Embryonic facial prominence (tissue), 1 donor: ENCODE measurements around the gene BAX.
A peak's percentile ranks its signal among the peaks of the same experiment; 100 is the strongest.

Experiments
- DNase-seq: peaks from one replicate; pipeline ENCODE4 v3.0.0-alpha.2; 2016; ENCODE audit errors: extremely low spot score

The BAX gene

GRCh38 chr19:48962029-48962848, 7.6 kb downstream of the BAX start:
- DNase-seq, result no peak

GRCh38 chr19:48962849-48963165, 8.1 kb downstream of the BAX start:
- no peak for DNase-seq

- no peak for DNase-seq
Measured at GRCh38 chr19:48963371-48964204, 8.9 kb downstream of the BAX start.

DNA sequence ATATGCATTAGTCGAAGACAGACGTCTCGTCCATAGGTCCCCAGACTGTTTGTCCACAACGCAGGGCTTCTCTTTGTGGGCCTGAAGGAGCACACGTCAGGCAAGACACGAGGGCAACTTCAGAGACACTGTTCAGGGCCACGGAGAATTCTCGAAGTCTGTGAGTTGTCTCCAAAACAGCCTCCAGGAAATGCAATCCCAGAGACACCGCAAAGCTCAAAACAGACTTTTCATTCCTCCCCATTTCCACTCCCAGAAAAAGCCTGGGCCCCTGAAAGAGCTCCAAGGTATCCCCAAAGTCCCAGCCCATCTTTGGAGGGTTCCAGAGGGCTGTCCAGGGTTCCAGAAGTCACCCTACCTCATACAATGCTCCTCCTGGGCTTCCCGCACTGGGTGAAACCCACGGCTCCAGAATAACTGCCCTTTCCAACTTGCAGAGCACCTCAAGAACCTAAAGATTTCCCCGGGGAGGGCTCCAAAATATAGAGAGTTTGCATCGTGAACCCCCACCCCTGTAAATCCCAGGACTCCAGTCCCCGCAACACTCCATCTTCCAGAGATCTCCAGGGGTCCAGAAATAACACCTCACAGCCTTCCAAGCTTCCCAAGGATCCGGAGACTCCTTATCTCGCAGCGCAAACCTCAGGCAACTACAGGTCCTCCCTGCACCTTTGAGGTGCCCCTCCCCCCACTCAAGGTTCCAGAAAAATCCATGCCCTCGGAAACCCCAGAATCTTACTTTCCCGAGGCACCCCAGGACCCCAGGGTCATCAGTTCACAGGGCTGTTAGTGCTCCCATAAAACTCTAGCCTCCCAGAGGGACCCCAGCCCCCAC, 9.7 kb downstream of the BAX start:
- no peak for DNase-seq

- DNase-seq, result peak; percentile 79
Measured at GRCh38 chr19:48965040-48965805, 10.5 kb downstream of the BAX start, which contains the start of gene FTL. Gene FTL, plus strand, starts transcription at chr19:48965309. Its CDS starts 199 bp downstream, at chr19:48965508.

GRCh38 chr19:48965806-48966540, 11.3 kb downstream of the BAX start:
- DNase-seq, result peak; percentile 80

DNA sequence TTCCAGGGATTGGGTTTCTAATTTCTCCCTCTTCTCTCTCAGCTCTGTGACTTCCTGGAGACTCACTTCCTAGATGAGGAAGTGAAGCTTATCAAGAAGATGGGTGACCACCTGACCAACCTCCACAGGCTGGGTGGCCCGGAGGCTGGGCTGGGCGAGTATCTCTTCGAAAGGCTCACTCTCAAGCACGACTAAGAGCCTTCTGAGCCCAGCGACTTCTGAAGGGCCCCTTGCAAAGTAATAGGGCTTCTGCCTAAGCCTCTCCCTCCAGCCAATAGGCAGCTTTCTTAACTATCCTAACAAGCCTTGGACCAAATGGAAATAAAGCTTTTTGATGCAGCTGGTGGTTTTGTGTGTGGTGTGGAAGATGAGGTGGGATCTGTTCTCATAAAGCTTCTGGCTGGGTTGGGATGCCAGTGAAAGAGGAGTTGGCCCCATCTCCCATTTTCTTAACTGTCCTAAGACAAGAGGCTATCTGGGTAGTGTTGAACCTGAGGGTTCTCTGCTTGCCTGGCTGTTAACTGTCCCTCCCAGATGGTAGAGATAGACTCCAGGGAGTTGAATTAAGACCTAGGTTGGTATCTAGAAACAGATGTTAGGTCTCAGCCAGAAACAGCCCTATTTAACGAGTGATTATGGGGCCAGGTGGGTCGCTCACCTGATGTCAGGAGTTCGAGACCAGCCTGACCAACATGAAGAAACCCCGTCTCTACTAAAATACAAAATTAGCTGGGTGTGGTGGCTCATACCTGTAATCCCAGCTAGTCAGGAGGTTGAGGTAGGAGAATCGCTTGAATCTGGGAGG, 12.1 kb downstream of the BAX start:
- DNase-seq, result no peak

DNA sequence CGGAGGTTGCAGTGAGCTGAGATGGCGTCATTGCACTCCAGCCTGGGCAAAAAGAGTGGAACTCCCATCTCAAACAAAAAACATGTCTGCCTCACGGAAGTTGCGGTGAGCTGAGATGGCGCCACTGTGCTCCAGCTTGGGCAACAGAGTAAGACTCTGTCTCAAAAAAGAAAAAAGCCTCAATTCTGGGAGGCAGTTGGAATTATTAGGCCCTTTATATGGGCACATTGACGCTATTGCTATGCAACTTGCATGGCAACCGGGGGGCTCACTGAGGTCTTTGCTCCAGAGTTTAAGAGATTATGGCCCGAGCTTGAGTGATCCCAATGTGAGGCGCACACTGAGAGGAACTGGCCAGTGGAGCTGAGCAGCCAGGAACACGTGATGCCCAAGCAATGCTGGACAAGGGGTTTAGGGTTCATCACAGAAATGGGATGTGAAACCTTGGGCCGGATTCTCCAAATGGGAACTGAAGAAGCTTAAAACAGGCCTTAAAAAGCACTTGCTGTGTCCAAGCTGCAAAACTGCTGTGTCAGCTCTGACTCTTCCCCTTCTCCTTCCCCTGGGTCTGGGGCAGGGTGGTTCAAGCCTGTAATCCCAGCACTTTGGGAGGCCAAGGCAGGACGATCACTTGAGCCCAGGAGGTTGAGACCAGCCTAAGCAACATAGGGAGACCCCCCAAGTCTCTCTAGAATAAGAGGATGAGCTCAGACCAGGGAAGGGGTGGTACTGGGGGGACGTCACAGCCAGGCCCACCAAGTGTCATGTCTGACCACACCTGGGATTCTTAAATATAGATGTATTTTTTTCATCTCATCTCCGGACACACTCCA, 12.9 kb downstream of the BAX start:
- no peak for DNase-seq

- no peak for DNase-seq
Measured at GRCh38 chr19:48968179-48968661, 13.5 kb downstream of the BAX start.

DNA sequence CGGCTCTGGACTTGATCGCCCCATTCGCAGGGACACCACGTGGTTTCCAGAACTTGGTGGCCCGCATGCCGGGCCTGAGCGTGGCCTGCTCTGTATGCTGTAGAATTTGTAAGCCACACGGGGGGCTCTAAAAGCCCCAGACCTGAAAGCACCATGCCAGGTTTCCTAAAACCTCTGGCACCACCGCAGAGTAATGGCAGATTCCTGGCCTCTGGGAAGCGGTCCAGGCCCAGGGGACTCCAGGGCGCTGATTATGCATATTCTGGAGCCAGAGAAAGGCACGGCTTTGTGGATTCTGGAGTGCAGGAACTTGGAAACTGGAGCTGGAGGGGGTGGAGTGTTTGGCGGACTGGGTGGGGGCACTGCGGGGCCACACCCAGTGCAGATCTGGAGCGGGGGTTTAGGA, 14.1 kb downstream of the BAX start:
- no peak for DNase-seq

- DNase-seq, result no peak
Measured at GRCh38 chr19:48969276-48970138, 14.8 kb downstream of the BAX start.

DNA sequence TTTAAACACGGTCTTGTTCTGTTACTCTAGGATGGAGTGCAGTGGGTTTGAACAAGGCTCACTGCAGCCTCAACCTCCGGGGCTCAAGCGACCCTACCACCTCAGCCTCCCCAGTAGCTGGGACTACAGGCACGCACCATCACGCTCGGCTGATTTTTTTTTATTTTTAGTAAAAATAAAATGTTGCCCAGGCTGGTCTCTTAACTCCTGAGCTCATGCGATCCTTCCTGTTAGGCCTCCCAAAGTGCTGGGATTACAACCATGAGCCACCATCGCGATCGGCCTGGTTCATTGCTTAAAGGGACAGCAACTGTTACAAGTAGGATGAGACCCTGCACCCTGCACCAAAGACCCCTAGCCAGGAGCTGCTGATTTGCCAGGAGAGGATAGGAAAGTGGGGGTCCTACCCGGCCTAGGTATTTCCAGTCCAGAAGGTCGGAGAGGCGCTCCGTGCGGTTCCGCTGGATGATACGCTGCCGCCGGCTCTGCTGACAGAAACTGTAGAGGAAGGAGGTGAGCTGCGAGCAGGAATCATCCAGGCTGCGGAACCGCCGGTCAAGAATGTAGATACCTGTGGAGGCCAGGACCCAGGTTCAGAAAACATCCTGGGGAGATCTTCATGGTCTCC, 15.6 kb downstream of the BAX start:
- DNase-seq, result no peak

DNA sequence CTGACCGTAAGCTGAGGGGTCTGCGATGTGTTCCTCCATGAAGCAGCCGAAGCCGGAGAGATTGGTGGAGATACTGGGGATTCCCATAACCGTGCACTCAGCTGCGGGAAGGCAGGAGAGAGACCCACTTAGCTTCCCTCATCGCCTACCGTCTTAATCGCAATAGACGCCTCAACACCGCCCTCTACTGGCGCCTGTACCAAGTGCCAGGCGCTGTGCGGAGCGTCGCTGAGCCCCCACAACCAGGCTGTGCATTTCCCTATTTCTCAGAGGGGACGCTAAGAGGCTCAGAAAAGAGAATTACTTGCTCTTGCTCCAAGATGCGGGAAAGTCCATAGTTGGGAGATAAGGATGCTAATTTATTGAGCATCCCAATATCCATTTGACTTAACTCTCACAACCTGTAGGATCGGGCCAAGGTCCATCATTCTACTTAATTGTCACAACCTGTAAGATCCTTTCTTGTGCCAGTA, 16.3 kb downstream of the BAX start:
- peak; percentile 67 for DNase-seq

GRCh38 chr19:48975947-48976847, 21.5 kb downstream of the BAX start:
- no peak for DNase-seq

GRCh38 chr19:48977061-48977460, 22.4 kb downstream of the BAX start:
- DNase-seq, result no peak

DNA sequence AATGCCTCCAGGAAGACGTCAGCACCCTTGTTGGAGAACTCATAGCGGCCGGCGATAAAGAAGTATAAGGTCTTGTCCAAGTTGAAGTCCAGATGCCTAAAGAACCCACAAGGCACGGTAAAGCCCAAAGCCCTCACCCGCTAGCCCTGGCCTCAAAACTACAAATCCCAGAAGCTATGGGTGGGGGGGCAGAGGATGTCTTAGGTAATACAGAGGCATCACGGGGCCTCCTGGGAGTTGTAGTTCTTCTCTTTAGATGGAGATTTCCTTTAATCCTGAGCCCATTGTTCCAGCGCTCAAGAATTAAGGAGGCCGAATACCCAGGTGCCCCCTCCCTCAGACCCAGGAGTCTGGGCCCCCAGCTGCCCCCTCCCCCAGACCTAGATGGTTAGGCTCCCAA, 27.6 kb downstream of the BAX start:
- no peak for DNase-seq
